ENCODE measurements around the gene RAI1.

RAI1 gene

GRCh38 chr17:17704931-17705330 is 23.7 kb downstream of the RAI1 start:
- Histone ChIP-seq H2AK5ac (ENCODE audit: low read length) (no peak overlapping the region), H3K79me2 (ENCODE audit: control insufficient read depth, insufficient read depth, low read length) (no peaks in the 10 kb centered on the region), H4K8ac (ENCODE audit: low read depth, low read length) (no peak overlapping the region), H3K4me1 (ENCODE audit: control insufficient read depth, low read depth, low read length) (peaks cover 2% of the 10 kb centered on the region), H2BK5ac (ENCODE audit: low read length) (no peak overlapping the region), H3K27me3 (ENCODE audit: insufficient read depth, low read length, poor library complexity) (peaks cover 28% of the 10 kb centered on the region), H3K23ac (ENCODE audit: low read length) (no peak overlapping the region), H2BK120ac (ENCODE audit: low read depth, low read length) (no peak overlapping the region), H3K27ac (ENCODE audit: low read depth, low read length) (no peak overlapping the region), H3K36me3 (ENCODE audit: control insufficient read depth, insufficient read depth, low read length) (no peaks in the 10 kb centered on the region), H3K4ac (ENCODE audit: low read depth, low read length) (no peak overlapping the region), H3K79me1 (ENCODE audit: low read length) (no peaks in the 10 kb centered on the region), H4K5ac (ENCODE audit: low read length) (no peak overlapping the region), H3K4me2 (ENCODE audit: low read length) (no peak overlapping the region), H3K9ac (ENCODE audit: low read length) (no peak overlapping the region), H3K56ac (ENCODE audit: low read length) (no peak overlapping the region), H3K18ac (ENCODE audit: low read length) (no peak overlapping the region), H3K4me3 (ENCODE audit: low read length) (no peak overlapping the region), H2BK15ac (replicated peaks; ENCODE audit: low read depth) (no peak overlapping the region)
- no CpG with 5 or more reads among the region's 2 CpGs for WGBS (ENCODE audit: extremely low coverage, insufficient coverage, low lambda C conversion rate)
- no peak for DNase-seq

- Histone ChIP-seq H3K4me2 (ENCODE audit: low read length) (no peak overlapping the region), H3K4me3 (ENCODE audit: low read length) (no peak overlapping the region), H3K27me3 (ENCODE audit: insufficient read depth, low read length, poor library complexity) (peaks cover 18% of the 10 kb centered on the region), H3K4me1 (ENCODE audit: control insufficient read depth, low read depth, low read length) (peaks cover 5% of the 10 kb centered on the region), H2AK5ac (ENCODE audit: low read length) (no peak overlapping the region), H2BK120ac (ENCODE audit: low read depth, low read length) (no peak overlapping the region), H2BK5ac (ENCODE audit: low read length) (no peak overlapping the region), H3K9ac (ENCODE audit: low read length) (no peak overlapping the region), H3K4ac (ENCODE audit: low read depth, low read length) (no peak overlapping the region), H4K5ac (ENCODE audit: low read length) (no peak overlapping the region), H4K8ac (ENCODE audit: low read depth, low read length) (no peak overlapping the region), H3K79me2 (ENCODE audit: control insufficient read depth, insufficient read depth, low read length) (no peaks in the 10 kb centered on the region), H3K23ac (ENCODE audit: low read length) (no peak overlapping the region), H3K18ac (ENCODE audit: low read length) (no peak overlapping the region), H3K36me3 (ENCODE audit: control insufficient read depth, insufficient read depth, low read length) (no peaks in the 10 kb centered on the region), H2BK15ac (replicated peaks; ENCODE audit: low read depth) (no peak overlapping the region), H3K79me1 (ENCODE audit: low read length) (no peaks in the 10 kb centered on the region), H3K56ac (ENCODE audit: low read length) (no peak overlapping the region), H3K27ac (ENCODE audit: low read depth, low read length) (no peak overlapping the region)
- no peak for DNase-seq
- no CpG with 5 or more reads among the region's 12 CpGs for WGBS (ENCODE audit: extremely low coverage, insufficient coverage, low lambda C conversion rate)
Measured at GRCh38 chr17:17706140-17707060, 25.1 kb downstream of the RAI1 start.

GRCh38 chr17:17708295-17708694 is 27.0 kb downstream of the RAI1 start:
- Histone ChIP-seq H4K8ac (ENCODE audit: low read depth, low read length) (no peak overlapping the region), H3K9ac (ENCODE audit: low read length) (no peak overlapping the region), H3K79me2 (ENCODE audit: control insufficient read depth, insufficient read depth, low read length) (no peaks in the 10 kb centered on the region), H2BK5ac (ENCODE audit: low read length) (no peak overlapping the region), H3K4me3 (ENCODE audit: low read length) (no peak overlapping the region), H3K4ac (ENCODE audit: low read depth, low read length) (no peak overlapping the region), H2BK15ac (replicated peaks; ENCODE audit: low read depth) (no peak overlapping the region), H3K27me3 (ENCODE audit: insufficient read depth, low read length, poor library complexity) (peaks cover 3% of the 10 kb centered on the region), H3K23ac (ENCODE audit: low read length) (no peak overlapping the region), H3K56ac (ENCODE audit: low read length) (no peak overlapping the region), H3K4me1 (ENCODE audit: control insufficient read depth, low read depth, low read length) (peaks cover 6% of the 10 kb centered on the region), H3K27ac (ENCODE audit: low read depth, low read length) (no peak overlapping the region), H2BK120ac (ENCODE audit: low read depth, low read length) (no peak overlapping the region), H3K18ac (ENCODE audit: low read length) (no peak overlapping the region), H3K79me1 (ENCODE audit: low read length) (no peaks in the 10 kb centered on the region), H2AK5ac (ENCODE audit: low read length) (no peak overlapping the region), H3K36me3 (ENCODE audit: control insufficient read depth, insufficient read depth, low read length) (no peaks in the 10 kb centered on the region), H3K4me2 (ENCODE audit: low read length) (no peak overlapping the region), H4K5ac (ENCODE audit: low read length) (no peak overlapping the region)
- DNase-seq: no peak

- no peak overlapping the region for H3K18ac ChIP-seq (ENCODE audit: low read length)
- peaks cover 2% of the 10 kb centered on the region for H3K27me3 ChIP-seq (ENCODE audit: insufficient read depth, low read length, poor library complexity)
- no peak for DNase-seq
- H2BK5ac ChIP-seq (ENCODE audit: low read length): no peak overlapping the region
- no peak overlapping the region for H3K56ac ChIP-seq (ENCODE audit: low read length)
- H3K36me3 ChIP-seq (ENCODE audit: control insufficient read depth, insufficient read depth, low read length): no peaks in the 10 kb centered on the region
- no peak overlapping the region for H3K4me2 ChIP-seq (ENCODE audit: low read length)
- no CpG with 5 or more reads among the region's 9 CpGs for WGBS (ENCODE audit: extremely low coverage, insufficient coverage, low lambda C conversion rate)
- no peak overlapping the region for H3K23ac ChIP-seq (ENCODE audit: low read length)
- H4K5ac ChIP-seq (ENCODE audit: low read length): no peak overlapping the region
- H3K79me2 ChIP-seq (ENCODE audit: control insufficient read depth, insufficient read depth, low read length): no peaks in the 10 kb centered on the region
- H2BK15ac ChIP-seq (replicated peaks; ENCODE audit: low read depth): no peak overlapping the region
- no peak overlapping the region for H2BK120ac ChIP-seq (ENCODE audit: low read depth, low read length)
- H3K27ac ChIP-seq (ENCODE audit: low read depth, low read length): no peak overlapping the region
- H3K4ac ChIP-seq (ENCODE audit: low read depth, low read length): no peak overlapping the region
- H4K8ac ChIP-seq (ENCODE audit: low read depth, low read length): no peak overlapping the region
- H3K79me1 ChIP-seq (ENCODE audit: low read length): no peaks in the 10 kb centered on the region
- no peak overlapping the region for H3K9ac ChIP-seq (ENCODE audit: low read length)
- H2AK5ac ChIP-seq (ENCODE audit: low read length): no peak overlapping the region
- peaks cover 6% of the 10 kb centered on the region for H3K4me1 ChIP-seq (ENCODE audit: control insufficient read depth, low read depth, low read length)
- no peak overlapping the region for H3K4me3 ChIP-seq (ENCODE audit: low read length)
Measured at GRCh38 chr17:17708816-17709215, 27.6 kb downstream of the RAI1 start.

- Histone ChIP-seq H4K5ac (ENCODE audit: low read length) (no peak overlapping the region), H3K4ac (ENCODE audit: low read depth, low read length) (no peak overlapping the region), H3K4me2 (ENCODE audit: low read length) (no peak overlapping the region), H3K9ac (ENCODE audit: low read length) (no peak overlapping the region), H3K23ac (ENCODE audit: low read length) (no peak overlapping the region), H3K56ac (ENCODE audit: low read length) (no peak overlapping the region), H2BK15ac (replicated peaks; ENCODE audit: low read depth) (no peak overlapping the region), H4K8ac (ENCODE audit: low read depth, low read length) (no peak overlapping the region), H3K36me3 (ENCODE audit: control insufficient read depth, insufficient read depth, low read length) (no peaks in the 10 kb centered on the region), H3K79me2 (ENCODE audit: control insufficient read depth, insufficient read depth, low read length) (no peaks in the 10 kb centered on the region), H3K27ac (ENCODE audit: low read depth, low read length) (no peak overlapping the region), H3K27me3 (ENCODE audit: insufficient read depth, low read length, poor library complexity) (peaks cover under 1% of the 10 kb centered on the region), H2BK5ac (ENCODE audit: low read length) (no peak overlapping the region), H3K4me3 (ENCODE audit: low read length) (no peak overlapping the region), H3K18ac (ENCODE audit: low read length) (no peak overlapping the region), H3K79me1 (ENCODE audit: low read length) (no peaks in the 10 kb centered on the region), H3K4me1 (ENCODE audit: control insufficient read depth, low read depth, low read length) (peaks cover 6% of the 10 kb centered on the region), H2AK5ac (ENCODE audit: low read length) (no peak overlapping the region), H2BK120ac (ENCODE audit: low read depth, low read length) (no peak overlapping the region)
- DNase-seq: no peak
- no CpG with 5 or more reads among the region's 15 CpGs for WGBS (ENCODE audit: extremely low coverage, insufficient coverage, low lambda C conversion rate)
Measured at GRCh38 chr17:17709815-17710321, 28.6 kb downstream of the RAI1 start.

GRCh38 chr17:17710355-17710727 is 29.1 kb downstream of the RAI1 start:
- Histone ChIP-seq H3K4me1 (ENCODE audit: control insufficient read depth, low read depth, low read length) (peaks cover 6% of the 10 kb centered on the region), H4K5ac (ENCODE audit: low read length) (no peak overlapping the region), H3K4me2 (ENCODE audit: low read length) (no peak overlapping the region), H3K4ac (ENCODE audit: low read depth, low read length) (no peak overlapping the region), H4K8ac (ENCODE audit: low read depth, low read length) (no peak overlapping the region), H3K79me2 (ENCODE audit: control insufficient read depth, insufficient read depth, low read length) (no peaks in the 10 kb centered on the region), H3K27me3 (ENCODE audit: insufficient read depth, low read length, poor library complexity) (no peaks in the 10 kb centered on the region), H2AK5ac (ENCODE audit: low read length) (no peak overlapping the region), H3K79me1 (ENCODE audit: low read length) (no peaks in the 10 kb centered on the region), H2BK15ac (replicated peaks; ENCODE audit: low read depth) (no peak overlapping the region), H3K56ac (ENCODE audit: low read length) (no peak overlapping the region), H3K27ac (ENCODE audit: low read depth, low read length) (no peak overlapping the region), H3K23ac (ENCODE audit: low read length) (no peak overlapping the region), H2BK5ac (ENCODE audit: low read length) (no peak overlapping the region), H3K9ac (ENCODE audit: low read length) (no peak overlapping the region), H3K36me3 (ENCODE audit: control insufficient read depth, insufficient read depth, low read length) (no peaks in the 10 kb centered on the region), H3K4me3 (ENCODE audit: low read length) (no peak overlapping the region), H2BK120ac (ENCODE audit: low read depth, low read length) (no peak overlapping the region), H3K18ac (ENCODE audit: low read length) (no peak overlapping the region)
- DNase-seq: no peak
- WGBS (ENCODE audit: extremely low coverage, insufficient coverage, low lambda C conversion rate): no CpG with 5 or more reads among the region's 4 CpGs

Data from mesendoderm (in vitro differentiated cells).